Cardiac fibroblast (primary cell): ENCODE measurements around the gene PTGFRN.
"Not testable (repeated sequence)": the region's sequence is repeated elsewhere in the genome, so short reads cannot be mapped to it uniquely, and the experiment has no call there.

Source experiments
- DNase-seq, 2 donors: peaks; one replicate each; pipeline versions ENCODE4 v3.0.0 to v3.0.0-alpha.2; 2010; ENCODE audit warnings: low read depth in 2 of 2
- H3K4me3 ChIP-seq, 2 donors: replicated peaks in 1 of 2; 1 replicate in 1 of 2; 2 replicates in 1 of 2; pipeline ENCODE4 v1.5.1; 2011; ENCODE audit warnings: low read depth in 2 of 2, low read length in 2 of 2, mild to moderate bottlenecking in 2 of 2, moderate library complexity in 1 of 2
- TF ChIP-seq, protein P1 (sequence below): IDR thresholded peaks from one replicate; pipeline ENCODE4 v1.5.1; 2011; ENCODE audit warnings: low read depth, mild to moderate bottlenecking, low read length, inconsistent platforms

Gene PTGFRN

DNA sequence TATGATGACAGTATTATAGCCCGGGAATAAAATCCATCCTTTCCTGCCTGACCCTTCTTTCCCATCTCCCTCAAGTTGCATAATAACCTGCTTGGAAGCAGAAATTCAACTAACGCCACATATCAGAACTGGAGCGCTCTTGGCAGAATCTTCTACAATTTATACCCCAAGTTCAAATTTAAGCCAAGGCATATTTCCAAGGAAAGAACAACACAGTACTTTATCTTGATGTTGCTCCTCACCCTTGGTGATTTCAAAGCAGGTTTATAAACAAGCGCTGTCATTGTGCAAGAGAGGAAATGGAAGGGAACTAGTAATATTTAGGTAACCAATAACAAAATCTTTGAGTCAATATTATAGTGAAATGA is 38.0 kb upstream of the PTGFRN start:
- no peak overlapping the region for H3K4me3 ChIP-seq
- TF ChIP-seq, protein P1, sequence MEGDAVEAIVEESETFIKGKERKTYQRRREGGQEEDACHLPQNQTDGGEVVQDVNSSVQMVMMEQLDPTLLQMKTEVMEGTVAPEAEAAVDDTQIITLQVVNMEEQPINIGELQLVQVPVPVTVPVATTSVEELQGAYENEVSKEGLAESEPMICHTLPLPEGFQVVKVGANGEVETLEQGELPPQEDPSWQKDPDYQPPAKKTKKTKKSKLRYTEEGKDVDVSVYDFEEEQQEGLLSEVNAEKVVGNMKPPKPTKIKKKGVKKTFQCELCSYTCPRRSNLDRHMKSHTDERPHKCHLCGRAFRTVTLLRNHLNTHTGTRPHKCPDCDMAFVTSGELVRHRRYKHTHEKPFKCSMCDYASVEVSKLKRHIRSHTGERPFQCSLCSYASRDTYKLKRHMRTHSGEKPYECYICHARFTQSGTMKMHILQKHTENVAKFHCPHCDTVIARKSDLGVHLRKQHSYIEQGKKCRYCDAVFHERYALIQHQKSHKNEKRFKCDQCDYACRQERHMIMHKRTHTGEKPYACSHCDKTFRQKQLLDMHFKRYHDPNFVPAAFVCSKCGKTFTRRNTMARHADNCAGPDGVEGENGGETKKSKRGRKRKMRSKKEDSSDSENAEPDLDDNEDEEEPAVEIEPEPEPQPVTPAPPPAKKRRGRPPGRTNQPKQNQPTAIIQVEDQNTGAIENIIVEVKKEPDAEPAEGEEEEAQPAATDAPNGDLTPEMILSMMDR = no peak
- peak; percentile 68 to 87 for DNase-seq

DNA sequence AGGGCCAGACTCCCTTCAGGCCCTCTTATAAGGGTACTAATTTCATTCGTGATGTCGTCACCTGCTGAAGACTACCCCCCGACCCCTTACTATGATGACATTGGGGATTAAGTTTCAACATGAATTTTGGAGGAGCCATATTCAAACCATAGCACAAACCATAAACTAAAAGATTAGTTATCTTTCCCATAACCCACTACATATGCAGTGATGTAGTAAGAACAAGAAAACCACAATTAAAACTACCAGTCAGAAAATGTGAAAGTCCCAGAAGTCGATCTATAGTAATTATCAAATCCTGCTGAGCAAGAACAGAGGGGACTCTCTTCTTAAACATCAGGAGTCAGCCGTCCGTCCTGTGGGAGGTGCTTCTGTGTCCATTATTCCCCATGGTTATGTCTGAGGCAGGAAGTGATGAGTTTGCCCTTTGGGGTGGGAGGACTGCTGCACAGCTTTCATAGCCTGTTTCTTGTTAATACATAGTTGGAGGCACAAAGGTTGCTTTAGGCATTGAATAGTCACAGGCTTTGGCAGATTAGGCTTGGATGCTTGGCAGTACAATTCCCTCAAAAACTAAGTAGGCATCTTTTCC is 35.9 kb upstream of the PTGFRN start:
- TF ChIP-seq, protein P1 = no peak
- peak; percentile 41 to 48 for DNase-seq
- no peak overlapping the region for H3K4me3 ChIP-seq

GRCh38 chr1:116874733-116875249 is 34.9 kb upstream of the PTGFRN start:
- TF ChIP-seq, protein P1 = no peak
- peak; percentile 33 to 46 for DNase-seq
- H3K4me3 ChIP-seq = no peak overlapping the region

DNA sequence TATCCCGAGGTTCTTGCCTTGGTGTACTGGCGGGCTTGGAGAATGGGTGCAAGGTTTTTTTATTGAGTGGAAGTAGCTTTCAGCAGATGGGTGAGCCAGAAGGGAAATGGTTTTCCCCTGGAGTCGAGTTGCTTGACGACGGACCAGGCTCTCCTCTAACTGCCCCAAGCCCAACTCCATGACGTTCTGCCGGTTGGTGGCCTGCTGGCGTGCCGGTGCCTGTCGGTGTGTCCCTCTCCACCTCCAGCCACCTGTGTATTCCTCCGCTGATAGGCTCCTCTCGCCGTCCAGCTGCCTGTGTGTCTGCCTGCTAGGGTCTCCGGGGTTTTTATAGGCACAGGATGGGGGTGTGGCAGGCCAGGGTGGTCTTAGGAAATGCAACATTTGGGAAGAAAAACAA is 34.3 kb upstream of the PTGFRN start:
- TF ChIP-seq, protein P1 = no peak
- H3K4me3 ChIP-seq = no peak overlapping the region
- no peak for DNase-seq

DNA sequence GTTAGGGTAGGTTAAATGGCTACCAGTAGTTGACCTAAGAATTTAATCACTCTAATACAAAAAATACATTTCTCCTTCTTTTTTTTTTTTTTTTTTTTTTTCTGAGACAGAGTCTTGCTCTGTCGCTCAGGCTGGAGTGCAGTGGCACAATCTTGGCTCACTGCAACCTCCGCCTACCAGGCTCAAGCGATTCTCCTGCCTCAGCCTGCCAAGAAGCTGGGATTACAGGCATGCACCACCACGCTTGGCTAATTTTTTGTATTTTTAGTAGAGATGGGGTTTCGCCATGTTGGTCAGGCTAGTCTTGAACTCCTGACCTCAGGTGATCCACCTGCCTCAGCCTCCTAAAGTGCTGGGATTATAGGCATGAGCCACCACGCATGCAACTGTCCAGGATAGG is 33.8 kb upstream of the PTGFRN start:
- DNase-seq = not testable (repeated sequence)

GRCh38 chr1:116877141-116877818 is 32.4 kb upstream of the PTGFRN start:
- TF ChIP-seq, protein P1 = no peak
- peak in 1 of 2 donors; percentile 25 for DNase-seq

More for the DNA sequence above, 33.8 kb upstream of the PTGFRN start:
- not testable (repeated sequence) for H3K4me3 ChIP-seq

GRCh38 chr1:116878804-116879477 is 30.8 kb upstream of the PTGFRN start:
- H3K4me3 ChIP-seq = peak overlapping the region; percentile 14 to 32
- DNase-seq = peak; percentile 62 to 63
- TF ChIP-seq, protein P1 = no peak

More at GRCh38 chr1:116877141-116877818, 32.4 kb upstream of the PTGFRN start:
- no peak overlapping the region for H3K4me3 ChIP-seq
